NCI-H82 (cell line): ENCODE results near the gene ABCA10.
"Not testable (repeated sequence)": the region's sequence is repeated elsewhere in the genome, so short reads cannot be mapped to it uniquely, and the experiment has no call there.

Experiments used
- DNase-seq: peaks from one replicate; lab custom pipeline; 2025; lab: John Stamatoyannopoulos, UW

ABCA10 gene

DNA sequence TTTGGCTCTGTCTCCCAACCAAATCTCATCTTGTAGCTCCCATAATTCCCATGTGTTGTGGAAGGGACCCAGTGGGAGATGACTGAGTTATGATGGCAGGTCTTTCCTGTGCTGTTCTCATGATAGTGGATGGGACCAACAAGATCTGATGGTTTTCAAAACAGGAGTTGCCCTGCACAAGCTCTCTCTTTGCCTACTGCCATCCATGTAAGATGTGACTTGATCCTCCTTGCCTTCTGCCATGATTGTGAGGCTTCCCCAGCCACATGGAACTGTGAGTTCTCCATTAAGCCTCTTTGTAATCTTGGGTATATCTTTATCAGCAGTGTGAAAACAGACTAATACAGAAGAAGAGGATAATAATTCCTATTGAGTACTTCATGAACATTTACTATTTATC, 60.0 kb downstream of the ABCA10 start:
- not testable (repeated sequence) for DNase-seq

DNA sequence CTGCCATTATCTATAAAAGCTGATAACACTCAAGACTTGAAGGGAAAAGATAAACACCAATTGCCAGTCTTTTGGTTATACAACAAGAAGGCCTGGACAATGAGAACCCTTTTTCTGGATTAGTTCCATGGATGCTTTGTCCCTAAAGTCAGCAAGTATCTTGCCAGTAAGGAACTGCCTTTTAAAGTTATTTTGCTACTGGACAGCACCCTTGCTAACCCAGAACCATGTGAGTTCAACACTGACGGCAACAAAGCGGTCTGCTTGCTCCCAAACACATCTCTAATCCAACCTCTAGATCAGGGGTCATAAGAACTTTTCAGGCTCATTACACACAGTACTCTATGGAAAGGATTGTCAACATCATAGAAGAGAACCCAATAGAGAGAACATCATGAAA, 61.7 kb downstream of the ABCA10 start:
- DNase-seq = no peak

DNA sequence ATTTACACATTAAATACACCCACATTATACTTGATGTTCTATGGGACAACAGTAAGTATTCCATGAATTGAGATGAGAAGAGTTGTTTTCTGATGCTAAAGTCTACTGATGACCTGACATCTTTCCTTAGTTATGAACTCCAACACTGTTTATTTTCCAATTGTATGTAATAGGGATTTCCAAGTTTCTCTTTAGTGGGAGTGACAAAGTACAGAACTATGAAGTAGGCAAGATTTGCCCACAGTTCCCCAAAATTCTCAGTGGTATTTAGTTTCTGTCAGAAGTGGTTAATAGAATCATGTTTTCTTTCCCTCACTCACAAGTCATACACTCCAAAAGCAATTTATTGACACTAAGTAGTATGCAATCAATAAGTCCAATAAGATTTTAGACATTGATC, 64.4 kb downstream of the ABCA10 start:
- DNase-seq = no peak

DNA sequence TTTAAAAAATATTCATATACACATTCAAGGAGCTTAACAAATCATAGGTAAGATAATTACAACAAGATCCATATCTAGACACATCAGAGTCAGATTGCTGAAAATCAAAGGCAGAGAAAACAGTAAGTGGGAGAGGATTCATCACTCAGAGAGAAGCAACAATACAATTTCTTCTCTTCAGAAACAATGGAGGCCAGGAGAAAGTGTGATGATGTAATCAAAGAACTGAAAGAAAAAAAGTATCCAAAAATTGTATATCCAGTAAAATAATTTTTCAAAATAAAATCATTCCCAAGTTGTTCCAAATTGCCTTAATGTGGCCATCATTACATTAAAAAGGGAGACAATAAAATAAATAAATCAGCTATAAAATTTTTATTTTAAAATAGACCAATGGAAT, 69.2 kb downstream of the ABCA10 start:
- DNase-seq = no peak

DNA sequence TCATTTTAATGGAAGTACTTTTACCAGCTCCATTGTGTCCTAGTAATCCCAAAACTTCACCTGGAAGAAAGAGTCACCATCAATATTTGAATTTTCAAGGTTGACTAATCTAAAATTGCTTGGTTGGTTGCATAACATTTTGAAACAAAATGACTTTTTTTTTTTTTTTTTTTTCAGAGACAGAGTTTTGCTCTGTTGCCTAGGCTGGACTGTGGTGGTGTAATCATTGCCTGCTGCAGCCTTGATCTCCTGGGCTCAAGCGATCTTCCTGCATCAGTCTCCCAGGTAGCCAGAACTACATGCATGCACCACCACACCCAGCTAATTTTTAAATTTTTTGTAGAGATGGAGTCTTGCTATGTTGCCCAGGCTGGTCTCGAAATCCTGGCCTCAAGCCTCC, 74.4 kb downstream of the ABCA10 start:
- DNase-seq = no peak

DNA sequence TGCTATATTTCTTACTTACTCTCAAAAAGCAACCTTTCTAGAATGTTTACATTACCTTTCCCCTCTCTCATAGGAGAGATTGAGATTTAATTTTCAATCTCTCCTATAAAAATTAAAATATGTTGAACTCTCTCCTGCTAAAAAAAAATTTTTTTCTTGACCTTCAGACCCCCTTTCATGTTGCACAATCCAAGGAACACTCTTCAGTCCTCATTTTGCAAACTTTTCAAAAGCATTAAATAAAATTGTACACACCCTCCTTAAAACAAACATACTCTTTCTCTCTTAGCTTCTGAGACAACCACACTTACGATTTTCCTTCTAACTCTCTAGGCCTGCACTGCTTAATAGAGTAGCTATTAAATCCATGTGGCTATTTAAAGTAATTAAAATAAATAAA, 78.3 kb downstream of the ABCA10 start:
- DNase-seq = no peak

DNA sequence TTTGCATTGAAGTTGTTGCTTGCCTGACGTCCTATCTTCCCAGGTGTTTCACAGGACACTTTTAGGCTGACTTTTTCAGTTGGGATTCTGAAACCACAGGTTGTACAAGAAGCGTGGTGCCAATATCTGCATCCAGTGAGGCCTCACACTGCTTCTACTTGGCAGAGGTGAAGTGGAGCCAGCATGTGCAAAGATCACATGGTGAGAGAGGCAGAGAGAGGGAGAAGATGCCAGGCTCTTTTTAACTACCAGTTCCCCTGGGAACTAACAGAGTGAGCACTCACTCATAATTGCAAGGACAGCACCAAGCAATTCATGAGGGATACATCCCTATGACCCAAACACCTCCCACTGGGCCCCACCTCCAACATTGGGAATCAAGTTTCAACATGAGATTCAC, 81.2 kb downstream of the ABCA10 start:
- no peak for DNase-seq

DNA sequence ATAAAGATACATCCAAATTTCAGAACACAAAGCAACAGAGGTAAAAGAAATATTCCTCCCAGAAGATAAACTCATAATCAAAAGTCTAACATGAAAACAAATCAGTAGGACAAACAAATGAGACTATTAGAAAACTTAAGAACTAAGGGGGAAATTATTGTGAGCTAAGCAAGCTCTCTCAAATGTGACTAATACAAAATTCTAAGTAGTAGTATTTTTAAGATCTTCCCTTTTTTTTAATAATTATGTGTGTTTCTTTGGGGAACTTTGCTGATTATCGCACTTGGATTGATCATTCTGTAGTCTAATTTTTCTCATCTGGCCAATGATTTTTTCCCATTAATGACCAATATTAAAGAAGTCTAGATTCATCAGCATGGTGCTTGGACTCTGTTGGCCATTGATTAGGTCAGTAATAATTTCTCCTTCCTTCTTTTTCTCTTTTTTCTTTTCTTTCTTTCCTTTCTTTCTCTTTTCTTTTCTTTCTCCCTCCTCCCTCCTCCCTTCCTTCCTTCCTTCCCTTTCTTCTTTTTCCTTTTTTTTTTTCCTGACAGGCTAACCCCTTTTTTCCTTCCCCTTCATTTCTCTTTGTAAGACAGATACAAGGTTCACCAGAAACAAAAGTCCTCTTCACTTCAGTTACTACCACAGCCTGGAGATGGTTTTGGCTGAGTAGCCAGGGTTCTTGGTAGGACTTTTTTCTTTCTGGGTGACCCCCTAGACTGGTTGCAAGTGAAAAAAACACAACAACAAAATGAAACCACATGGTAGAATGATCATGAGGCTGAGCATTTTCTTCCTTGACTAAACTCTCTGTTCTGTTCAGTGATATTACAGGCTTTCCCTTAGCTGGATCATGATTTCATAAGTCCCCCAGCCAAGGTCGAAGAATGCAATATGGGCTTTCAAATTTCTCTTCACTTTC, 84.0 kb downstream of the ABCA10 start:
- DNase-seq = no peak

DNA sequence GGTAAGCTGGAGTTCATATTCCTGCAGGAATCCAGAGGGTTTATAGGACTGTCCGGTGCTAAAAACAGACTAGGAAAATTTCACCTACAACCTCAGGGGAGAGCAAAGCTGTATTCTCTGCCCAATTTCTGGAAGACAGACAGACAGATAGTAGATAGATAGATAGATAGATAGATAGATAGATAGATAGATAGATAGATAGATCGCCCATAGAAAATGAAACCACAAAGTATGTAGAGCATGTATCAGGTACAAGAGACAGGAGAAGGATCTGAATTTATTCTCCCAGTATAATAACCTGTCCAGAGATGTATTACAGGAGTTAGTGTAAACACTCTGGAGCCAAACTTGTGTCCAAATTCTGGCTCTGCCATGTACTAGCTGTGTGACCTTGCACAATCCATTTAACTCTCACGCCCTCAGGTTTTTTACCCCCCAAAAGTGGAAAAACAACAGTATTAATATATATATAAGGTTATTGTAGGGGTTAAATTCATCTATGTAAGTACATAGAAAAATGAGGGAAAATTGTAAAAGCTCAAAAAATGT, 84.9 kb downstream of the ABCA10 start:
- no peak for DNase-seq

DNA sequence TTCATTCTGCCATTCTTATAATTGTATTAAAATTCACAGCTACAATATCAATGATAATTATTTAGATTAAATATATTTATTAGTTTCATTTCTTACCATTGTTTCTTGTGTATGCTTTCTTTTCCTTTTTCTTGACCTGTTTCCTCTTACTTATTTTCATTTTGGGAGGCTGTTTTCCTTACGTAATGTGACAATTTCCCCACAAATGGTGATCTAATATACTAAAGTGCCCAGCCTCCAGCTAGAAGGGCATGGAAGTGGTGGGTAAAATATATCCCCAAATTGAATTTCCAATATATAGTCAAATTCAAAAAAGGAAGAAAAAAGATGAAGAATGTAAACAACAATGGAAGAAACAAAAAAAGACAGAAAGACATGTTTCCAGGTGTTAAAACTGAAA, 85.5 kb downstream of the ABCA10 start:
- DNase-seq = no peak

DNA sequence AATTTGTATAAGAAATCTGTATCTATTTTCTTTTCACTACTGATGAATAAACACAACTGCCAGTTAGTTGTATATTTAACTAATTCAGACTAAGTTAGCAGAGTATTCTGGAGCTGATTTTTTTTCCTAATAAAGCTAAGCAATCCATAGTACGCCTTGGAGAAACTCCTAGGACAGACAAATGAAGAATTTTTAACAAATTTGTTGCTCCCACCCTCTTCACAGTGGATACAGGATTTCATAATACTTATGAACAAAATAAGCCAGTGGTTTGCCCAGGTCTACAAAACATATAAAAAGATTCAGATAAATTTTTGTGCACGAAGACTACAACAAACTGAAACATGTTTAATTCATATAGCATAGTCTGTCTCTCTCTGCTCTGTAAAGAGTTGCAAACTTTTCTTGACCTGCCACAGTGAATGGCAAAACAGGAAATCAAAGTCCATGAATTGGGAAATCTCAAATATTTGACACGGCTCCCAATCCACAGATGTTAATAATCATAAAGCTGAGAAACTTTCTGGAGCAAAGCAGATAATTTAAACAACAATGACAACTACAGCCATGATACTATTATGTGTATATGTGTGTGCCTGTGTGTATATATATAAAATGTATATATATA, 86.3 kb downstream of the ABCA10 start:
- no peak for DNase-seq

DNA sequence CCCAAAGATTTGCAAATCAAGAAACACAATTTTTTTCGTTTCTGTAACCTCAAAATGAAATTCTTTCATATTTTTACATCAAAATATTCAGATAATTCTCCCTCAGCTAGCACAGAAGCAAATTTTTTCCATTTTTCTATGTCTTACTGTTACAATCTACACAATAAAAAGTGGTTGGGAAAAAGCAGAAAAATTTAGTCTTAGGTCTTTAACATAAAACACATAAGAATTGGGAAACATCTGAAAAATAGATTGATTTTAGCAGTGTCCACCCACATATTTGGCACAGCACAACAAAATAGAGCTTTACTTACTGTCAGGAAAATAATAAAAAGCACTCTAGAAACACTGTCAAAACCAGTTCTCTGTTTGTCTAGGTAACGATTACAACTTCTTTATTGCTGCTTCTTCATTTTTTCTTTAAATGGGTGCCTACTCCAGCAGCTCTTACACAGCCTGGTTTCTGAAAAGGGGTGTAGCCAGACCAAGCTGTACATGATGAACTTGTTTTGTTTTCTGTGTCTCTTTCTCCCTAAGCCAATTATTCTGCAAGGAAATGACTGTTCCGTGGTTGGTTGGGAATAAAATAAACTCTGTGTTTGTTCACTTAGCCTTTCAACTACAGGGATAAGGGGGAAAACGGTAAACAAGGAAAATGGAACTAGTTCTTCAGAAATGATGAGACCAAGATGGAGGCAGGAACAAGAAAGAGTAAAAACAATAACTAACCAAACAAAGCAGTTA, 87.0 kb downstream of the ABCA10 start, which contains the start of gene ABCA6:
Gene ABCA6, minus strand, starts transcription at position 465 of the 744 bp plus-strand sequence. CDS start 1,192 bp downstream, outside the sequence.
- no peak for DNase-seq

DNA sequence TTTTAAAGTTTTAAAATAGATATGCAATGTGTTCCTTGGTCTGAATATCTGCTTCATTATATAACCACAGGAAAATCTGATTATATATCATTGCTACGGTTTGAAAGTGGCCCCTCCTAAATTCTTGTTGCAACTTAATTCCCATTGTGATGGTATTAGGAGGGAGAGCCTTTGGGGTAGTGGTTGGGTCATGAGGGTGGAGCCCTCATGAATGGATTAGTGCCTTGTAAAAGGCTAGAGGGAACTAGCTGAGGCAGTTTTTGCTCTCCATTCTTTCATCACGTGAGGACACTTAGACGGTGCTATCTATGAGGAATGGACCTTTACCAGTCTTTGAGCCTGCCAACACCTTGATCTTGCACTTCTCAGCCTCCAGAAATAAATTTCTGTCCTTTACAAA, 94.5 kb downstream of the ABCA10 start:
- peak; percentile 40 for DNase-seq

DNA sequence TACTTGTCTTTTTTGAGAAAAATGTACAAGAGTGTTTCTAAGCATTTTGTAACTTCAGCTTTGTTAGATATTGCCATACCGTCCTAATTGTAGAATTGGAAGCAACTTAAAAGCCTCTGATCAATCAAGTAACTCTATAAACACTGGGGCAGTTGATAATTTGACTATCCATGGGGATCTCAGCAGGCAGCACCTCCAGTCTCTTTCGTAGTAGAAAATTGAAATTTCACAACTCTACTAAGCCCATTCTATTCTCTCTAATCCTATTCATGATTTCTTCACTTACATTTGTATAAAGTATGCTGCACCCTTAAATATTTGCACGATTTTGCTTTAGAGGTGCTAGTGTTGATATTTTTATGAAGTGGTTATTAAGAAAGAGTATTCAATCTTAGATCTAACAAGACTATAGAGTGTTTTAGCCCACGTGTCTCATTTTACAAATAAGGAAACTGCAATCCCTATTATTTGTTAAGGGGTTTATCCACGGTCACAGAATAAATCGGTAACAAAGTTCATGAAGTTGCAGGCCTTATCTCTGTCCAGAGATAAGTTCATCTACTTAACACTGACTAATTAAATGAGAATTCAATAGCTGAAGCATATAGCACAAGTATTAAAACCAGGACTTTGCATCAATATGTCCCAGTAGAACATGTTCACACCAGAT, 97.9 kb downstream of the ABCA10 start:
- DNase-seq = no peak

DNA sequence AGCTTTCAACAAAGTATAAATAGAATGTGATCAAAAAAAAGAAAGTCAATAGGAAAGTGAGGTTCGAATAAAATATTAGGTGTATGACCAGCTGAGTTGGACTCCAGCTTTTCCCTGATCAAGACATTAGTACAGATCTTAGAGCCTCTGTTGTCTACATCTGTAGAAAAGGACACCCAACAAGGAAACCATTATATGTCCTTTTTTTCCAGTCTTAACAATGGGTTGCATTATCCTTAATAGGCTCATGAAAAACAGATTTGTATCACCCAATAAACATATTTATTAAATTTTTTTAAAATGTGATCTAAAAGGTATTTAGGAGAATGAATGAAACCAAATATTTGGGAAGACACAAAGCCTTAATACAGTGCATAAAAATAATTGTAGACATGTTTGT, 105.0 kb downstream of the ABCA10 start:
- no peak for DNase-seq

DNA sequence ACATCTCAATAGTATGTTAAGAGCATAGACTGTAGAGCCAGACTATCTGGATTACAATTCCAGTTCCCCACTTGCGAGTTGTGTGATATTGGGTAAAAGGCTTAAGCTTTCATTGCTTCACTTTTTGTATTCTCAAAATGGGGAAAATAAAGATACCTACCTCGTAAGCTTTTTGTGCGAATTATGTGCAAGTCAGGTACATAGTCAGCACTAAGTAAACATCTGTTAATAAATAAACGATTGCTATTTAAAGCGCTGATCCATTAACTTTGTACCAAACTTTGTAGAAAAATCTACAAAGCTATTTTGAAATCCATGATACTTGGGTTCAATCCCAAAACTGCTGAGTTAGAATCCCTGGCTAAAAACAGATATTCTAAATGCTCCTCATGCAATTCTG, 106.6 kb downstream of the ABCA10 start:
- DNase-seq = no peak

DNA sequence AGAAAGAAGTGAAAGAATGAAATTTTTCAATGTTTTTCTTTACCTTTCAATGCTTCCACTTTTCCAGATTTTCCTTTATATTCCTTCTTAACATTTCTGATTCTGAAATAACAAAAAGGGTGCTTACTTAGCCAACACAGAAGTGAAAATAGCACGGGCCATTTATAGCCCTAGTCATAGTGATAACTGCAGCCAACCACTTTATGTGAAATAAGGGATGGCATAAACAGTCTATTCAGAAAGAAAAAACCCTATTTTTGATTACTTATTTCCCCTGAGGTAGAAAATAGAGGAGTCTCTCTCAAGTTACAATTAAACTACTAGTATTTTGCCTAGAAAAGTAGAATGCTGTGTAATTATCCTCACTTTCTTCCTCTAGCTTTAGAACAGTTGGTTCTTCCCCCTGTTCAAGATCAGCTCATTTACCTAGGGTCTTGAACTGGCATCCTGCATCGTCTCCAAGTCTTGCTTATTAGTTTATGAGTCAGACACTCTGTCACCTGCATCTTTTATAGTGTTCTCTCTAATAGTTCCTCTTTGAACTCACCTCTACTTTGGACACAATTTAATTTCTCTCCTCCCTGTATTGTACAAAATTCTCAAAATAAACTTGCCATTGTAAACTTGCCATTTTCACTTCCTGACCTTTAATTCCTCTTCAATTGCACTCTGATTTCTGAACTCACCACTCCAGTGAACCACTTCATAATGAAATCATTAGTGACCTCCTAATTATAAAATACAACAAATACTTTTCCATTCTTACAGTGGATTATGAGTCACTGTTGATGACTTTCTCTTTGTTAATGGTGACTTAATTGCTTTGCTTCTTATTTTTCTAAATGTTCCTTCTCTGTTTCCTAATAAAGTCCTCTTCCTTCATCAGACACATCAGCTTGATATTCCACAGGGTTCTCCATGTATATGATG, 110.5 kb downstream of the ABCA10 start:
- DNase-seq = no peak

DNA sequence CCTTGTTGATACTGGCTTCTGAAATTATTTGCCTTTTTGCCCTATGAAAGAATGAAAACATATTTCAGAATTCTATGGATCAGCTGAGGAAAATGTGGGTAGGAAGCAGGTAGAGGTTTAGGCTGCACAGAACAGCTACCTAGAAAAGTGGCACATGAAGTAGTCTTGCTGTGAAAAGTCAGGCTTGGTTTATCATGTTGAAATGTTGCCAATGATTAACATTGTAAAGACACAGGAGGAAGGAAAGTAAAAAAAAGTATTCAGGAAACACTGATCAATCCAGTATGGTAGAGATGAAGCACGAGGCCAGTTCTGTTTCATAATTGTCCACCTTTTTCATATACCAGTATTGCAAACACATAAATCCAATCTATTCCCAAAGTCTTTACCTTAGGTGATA, 116.8 kb downstream of the ABCA10 start:
- no peak for DNase-seq

DNA sequence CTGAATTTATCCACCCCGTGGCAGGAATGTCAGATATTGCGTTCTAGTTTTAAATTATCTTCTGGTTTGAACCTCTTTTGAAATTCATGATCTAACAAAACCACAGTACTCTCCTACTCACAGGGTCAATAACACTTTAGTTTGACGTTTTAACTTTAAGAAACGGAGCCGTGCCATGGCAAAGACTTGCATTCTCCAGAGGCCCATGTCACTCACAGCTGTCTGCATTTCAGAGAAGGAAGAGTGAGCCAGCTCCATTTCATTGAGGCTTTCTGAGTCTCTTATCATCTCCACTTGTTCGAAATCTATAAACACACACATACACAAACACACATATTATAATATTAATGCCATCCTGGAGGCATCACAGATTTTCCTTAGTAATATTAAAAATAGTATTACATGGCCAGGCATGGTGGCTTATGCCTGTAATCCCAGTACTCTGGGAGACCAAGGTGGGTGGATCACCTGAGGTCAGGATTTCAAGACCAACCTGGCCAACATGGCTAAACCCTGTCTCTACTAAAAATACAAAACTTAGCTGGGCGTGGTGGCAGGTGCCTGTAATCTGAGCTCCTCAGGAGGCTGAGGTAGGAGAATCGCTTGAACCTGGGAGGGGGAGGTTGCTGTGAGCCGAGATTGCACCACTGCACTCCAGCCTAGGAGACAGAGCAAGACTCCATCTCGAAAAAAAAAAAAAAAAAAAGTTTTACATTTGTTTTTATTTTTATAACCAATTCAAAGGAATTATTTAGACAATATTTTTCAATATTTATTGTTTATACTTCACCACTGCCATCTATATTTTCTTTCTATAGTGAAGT, 122.5 kb downstream of the ABCA10 start:
- DNase-seq = no peak
